Measurements from ENCODE around the gene SLC25A17.
"Not testable (repeated sequence)": the region's sequence is repeated elsewhere in the genome, so short reads cannot be mapped to it uniquely, and the experiment has no call there.

Gene SLC25A17

DNA sequence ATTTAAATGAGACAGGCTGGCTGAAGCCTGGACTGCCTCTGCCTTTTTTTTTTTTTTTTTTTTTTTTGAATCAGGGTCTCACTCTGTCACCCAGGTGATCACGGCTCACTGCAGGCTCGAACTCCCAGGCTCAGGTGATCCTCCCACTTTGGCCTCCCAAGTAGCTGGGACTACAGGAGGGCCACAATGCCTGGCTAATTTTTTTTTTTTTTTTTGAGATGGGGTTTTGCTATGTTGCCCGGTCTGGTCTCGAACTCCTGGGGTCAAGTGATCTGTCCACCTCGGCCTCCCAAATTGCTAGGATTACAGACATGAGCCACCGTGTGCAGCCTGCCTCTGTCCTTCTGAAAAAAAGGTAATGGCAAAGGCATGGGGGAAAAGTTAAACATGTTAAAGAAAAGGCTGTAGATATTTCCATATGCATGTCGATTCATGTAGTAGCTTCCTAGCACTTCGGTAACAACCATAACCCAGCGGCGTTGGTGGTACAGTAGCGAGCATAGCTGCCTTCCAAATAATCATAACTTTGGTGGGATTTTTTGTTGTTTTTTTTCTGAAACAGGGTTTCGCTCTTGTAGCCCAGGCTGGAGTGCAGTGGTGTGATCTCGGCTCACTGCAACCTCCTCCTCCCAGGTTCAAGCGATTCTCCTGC lies 91.1 kb downstream of the SLC25A17 start:
- Mint-ChIP-seq H3K36me3 (ENCODE audit: low read depth) (peaks cover 6% of the 10 kb centered on the region), H3K27me3 (ENCODE audit: low read depth) (no peaks in the 10 kb centered on the region), H3K4me1 (ENCODE audit: low read depth) (peaks cover 45% of the 10 kb centered on the region), H3K4me3 (peak overlapping the region; percentile 58), H3K9me3 (no peaks in the 10 kb centered on the region), H3K27ac (peak overlapping the region; percentile 81)
- no peak for DNase-seq (ENCODE audit: low spot score)

DNA sequence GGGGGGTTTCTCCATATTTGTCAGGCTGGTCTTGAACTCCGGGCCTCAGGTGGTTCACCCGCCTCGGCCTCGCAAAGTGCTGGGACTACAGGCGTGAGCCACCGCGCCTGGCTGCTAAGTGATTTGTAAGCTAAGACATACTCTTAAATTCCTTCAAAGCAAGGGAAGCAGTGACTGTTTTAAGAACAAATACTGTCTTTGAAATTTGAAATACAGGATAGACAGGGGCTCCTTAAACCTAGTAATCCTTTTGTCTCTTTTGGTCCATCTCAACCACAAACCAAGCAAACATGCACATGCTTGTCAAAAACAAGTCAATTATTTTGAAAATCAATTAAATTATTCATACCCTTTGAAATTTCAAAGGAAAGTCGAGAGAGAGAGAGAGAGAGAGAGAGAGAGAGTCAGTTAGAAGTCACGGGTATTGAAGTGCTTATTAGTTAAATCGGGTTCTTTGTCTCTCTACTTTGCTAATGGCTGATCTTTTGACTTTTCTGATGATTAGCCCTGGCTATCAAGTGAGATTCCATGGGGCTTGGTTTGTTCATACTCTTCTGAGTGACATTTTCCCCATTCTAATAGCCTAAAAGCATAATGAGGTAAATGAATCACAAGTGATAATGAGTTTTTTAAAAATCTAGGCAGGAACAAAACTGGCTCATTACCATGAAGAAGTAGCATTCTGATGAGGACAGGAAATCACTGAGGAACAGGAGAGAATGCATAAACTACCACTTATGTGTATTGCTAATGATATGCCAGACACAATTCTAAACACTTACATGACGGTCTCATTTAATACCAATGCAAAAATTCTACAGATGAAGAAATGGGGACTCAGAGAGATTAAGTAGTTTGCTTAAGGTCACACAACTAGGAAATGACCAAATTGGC lies 91.8 kb downstream of the SLC25A17 start:
- DNase-seq (ENCODE audit: low spot score): no peak
- Mint-ChIP-seq H3K27ac (peak overlapping the region; percentile 42), H3K4me3 (peak overlapping the region; percentile 28)

DNA sequence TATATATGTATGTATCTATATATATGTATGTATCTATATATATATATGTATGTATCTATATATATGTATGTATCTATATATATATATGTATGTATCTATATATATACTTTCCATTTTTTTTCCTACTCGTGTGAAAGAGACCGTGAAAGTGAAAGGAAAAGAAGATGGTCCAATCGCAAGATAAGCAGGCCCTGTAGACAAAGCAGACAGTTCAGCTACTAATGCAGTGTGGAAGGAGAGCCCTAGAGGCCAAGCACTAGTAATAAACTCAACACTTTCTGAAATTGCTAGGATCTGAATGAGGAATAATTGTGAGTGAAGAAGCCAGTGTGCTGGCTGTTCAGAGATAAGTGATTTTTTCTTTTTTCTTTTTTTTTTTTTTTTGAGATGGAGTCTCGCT lies 92.6 kb downstream of the SLC25A17 start:
- H3K27me3 Mint-ChIP-seq (ENCODE audit: low read depth): no peaks in the 10 kb centered on the region
- H3K9me3 Mint-ChIP-seq: no peaks in the 10 kb centered on the region
- no peak for DNase-seq (ENCODE audit: low spot score)
- H3K4me3 Mint-ChIP-seq: peak overlapping the region; percentile 71
- peak overlapping the region; percentile 86 for H3K27ac Mint-ChIP-seq
- H3K36me3 Mint-ChIP-seq (ENCODE audit: low read depth): peaks cover 6% of the 10 kb centered on the region
- peaks cover 34% of the 10 kb centered on the region for H3K4me1 Mint-ChIP-seq (ENCODE audit: low read depth)

More for the DNA sequence above, 91.8 kb downstream of the SLC25A17 start:
- H3K27me3 Mint-ChIP-seq (ENCODE audit: low read depth): no peaks in the 10 kb centered on the region
- peaks cover 6% of the 10 kb centered on the region for H3K36me3 Mint-ChIP-seq (ENCODE audit: low read depth)
- peaks cover 39% of the 10 kb centered on the region for H3K4me1 Mint-ChIP-seq (ENCODE audit: low read depth)
- H3K9me3 Mint-ChIP-seq: no peaks in the 10 kb centered on the region

DNA sequence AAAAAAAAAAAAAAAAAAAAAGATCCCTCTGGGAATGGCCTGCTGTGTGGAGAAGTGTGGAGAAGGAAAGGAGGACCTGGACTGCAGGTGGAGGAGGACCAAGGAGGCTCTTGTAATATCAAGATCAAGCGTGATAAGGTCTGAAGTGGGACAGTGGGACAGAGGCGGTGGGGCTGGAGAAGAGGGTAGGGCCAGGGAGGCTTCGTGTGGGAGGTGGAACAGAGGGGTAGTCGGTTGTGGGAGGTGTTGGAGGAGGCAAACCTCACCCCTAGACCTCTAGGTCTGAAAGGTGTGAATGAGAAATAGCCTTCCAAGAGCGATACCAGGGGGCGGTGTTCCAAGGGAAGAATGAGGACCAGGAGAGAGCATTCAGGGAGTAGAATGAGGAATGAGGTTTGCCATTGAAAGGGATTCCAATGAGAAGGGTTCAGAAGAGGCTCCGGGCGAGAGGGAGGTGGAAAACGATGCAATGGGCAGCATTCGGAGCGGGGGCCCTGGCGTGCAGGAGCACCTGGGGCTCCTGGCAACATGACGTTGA lies 95.7 kb downstream of the SLC25A17 start:
- Mint-ChIP-seq H3K27ac (no peak overlapping the region), H3K4me3 (no peak overlapping the region), H3K9me3 (no peaks in the 10 kb centered on the region), H3K4me1 (ENCODE audit: low read depth) (peaks cover 25% of the 10 kb centered on the region), H3K27me3 (ENCODE audit: low read depth) (peaks cover 12% of the 10 kb centered on the region), H3K36me3 (ENCODE audit: low read depth) (peaks cover 2% of the 10 kb centered on the region)
- DNase-seq (ENCODE audit: low spot score): no peak

DNA sequence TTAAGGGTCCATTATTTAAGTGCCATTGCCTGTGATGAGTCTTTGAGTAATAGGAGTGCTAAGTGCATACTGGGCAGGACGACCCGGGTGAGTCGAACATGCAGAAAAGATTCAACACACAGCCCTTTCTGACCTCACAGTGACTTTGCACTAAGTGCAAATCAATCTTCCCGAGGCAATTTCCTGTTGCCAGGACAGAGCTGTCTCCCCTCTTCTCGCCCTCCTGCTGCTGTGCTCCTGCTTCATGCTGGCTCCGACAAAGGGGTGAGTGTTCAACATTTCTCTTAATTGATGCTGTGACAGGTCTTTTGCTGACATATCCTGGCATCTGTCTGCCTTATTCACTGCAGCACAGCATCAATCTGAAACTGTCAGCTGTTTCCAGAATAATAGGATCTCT lies 97.9 kb downstream of the SLC25A17 start:
- no peak for DNase-seq (ENCODE audit: low spot score)
- Mint-ChIP-seq H3K27me3 (ENCODE audit: low read depth) (peaks cover 16% of the 10 kb centered on the region), H3K4me1 (ENCODE audit: low read depth) (peaks cover 18% of the 10 kb centered on the region), H3K9me3 (no peaks in the 10 kb centered on the region), H3K27ac (no peak overlapping the region), H3K36me3 (ENCODE audit: low read depth) (no peaks in the 10 kb centered on the region), H3K4me3 (no peak overlapping the region)

DNA sequence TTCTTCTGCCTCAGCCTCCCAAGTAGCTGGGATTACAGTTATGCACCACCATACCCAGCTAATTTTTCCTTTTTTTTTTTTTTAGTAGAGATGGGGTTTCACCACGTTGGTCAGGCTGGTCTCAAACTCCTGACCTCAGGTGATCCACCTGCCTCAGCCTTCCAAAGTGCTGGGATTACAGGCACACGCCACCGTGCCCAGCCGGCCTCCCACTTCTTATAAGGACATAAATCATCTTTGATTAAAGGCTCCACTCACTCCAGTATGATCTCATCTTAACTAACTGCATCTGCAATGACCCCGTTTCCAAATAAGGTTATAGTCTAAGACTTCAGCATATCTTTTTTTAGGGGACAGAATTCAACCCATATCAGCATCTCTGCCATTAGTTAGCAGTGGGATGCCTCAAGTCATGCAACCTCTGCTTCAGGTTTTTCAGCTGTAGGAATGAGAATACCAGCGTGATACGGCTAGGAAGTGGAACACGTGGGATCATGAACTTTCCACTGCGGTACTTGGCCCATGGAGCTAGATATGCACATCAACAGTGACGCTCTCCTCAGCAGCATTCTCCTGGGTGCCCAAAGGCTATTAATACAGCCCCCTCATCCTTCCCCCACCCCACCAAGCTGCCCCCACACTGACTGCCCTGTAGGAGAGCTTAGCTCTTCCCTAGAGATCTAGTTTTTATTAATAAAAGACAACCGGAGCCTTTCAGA lies 98.4 kb downstream of the SLC25A17 start:
- Mint-ChIP-seq H3K4me3 (no peak overlapping the region), H3K4me1 (ENCODE audit: low read depth) (peaks cover 20% of the 10 kb centered on the region), H3K27me3 (ENCODE audit: low read depth) (peaks cover 18% of the 10 kb centered on the region), H3K36me3 (ENCODE audit: low read depth) (no peaks in the 10 kb centered on the region), H3K27ac (no peak overlapping the region), H3K9me3 (no peaks in the 10 kb centered on the region)
- DNase-seq (ENCODE audit: low spot score): no peak

DNA sequence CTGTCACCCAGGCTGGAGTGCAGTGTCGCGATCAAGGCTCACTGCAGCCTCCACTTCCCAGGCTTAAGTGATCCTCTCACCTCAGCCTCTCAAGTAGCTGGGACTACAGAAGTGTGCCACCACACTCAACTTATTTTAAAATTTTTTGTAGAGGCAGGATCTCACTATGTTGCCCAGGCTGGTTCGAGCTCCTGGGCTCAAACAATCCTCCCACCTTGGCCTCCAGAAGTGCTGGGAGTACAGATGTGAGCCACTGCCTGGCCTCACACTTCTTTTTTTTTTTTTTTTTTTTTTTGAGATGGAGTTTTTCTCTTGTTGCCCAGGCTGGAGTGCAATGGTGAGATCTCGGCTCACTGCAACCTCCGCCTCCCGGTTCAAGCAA lies 99.0 kb downstream of the SLC25A17 start:
- Mint-ChIP-seq H3K27me3 (ENCODE audit: low read depth) (peaks cover 22% of the 10 kb centered on the region), H3K4me1 (ENCODE audit: low read depth) (peaks cover 19% of the 10 kb centered on the region)
- H3K27ac Mint-ChIP-seq; DNase-seq (ENCODE audit: low spot score); H3K4me3 Mint-ChIP-seq; H3K36me3 Mint-ChIP-seq (ENCODE audit: low read depth); H3K9me3 Mint-ChIP-seq: not testable (repeated sequence)
